Effector memory CD4-positive, alpha-beta T cell (primary cell): ENCODE measurements around the gene OR8S1.
"Not testable (repeated sequence)": the region's sequence is repeated elsewhere in the genome, so short reads cannot be mapped to it uniquely, and the experiment has no call there.

Experiments
- DNase-seq, 3 donors: peaks; one replicate each; pipeline ENCODE4 v3.0.0-alpha.2; 2020
- H3K27ac ChIP-seq: 2 replicates; pipeline ENCODE4 v1.7.0; 2013; ENCODE audit warnings: mild to moderate bottlenecking, low read length, moderate library complexity; ENCODE audit not compliant: insufficient read depth, poor library complexity, severe bottlenecking
- H3K27me3 ChIP-seq: replicated peaks from 2 replicates; pipeline ENCODE4 v1.7.0; 2013; ENCODE audit warnings: mild to moderate bottlenecking, low read length; ENCODE audit not compliant: insufficient read depth, control insufficient read depth, poor library complexity, severe bottlenecking
- H3K36me3 ChIP-seq: 2 replicates; pipeline ENCODE4 v1.7.0; 2013; ENCODE audit warnings: mild to moderate bottlenecking, low read length, moderate library complexity; ENCODE audit not compliant: control insufficient read depth, insufficient read depth
- H3K4me1 ChIP-seq: 2 replicates; pipeline ENCODE4 v1.7.0; 2013; ENCODE audit warnings: low read length, mild to moderate bottlenecking; ENCODE audit not compliant: control insufficient read depth, insufficient read depth, poor library complexity, severe bottlenecking
- H3K4me3 ChIP-seq: 2 replicates; pipeline ENCODE4 v1.7.0; 2013; ENCODE audit warnings: low read length, low read depth, mild to moderate bottlenecking; ENCODE audit not compliant: insufficient read depth, poor library complexity, severe bottlenecking
- H3K9me3 ChIP-seq: 2 replicates; pipeline ENCODE4 v1.7.0; 2013; ENCODE audit warnings: mild to moderate bottlenecking, low read length, moderate library complexity; ENCODE audit not compliant: control insufficient read depth

OR8S1 gene

GRCh38 chr12:48551636-48552035 lies 26.2 kb downstream of the OR8S1 start:
- H3K4me3 ChIP-seq, H3K9me3 ChIP-seq, H3K4me1 ChIP-seq, DNase-seq, H3K36me3 ChIP-seq, H3K27ac ChIP-seq, H3K27me3 ChIP-seq: not testable (repeated sequence)

DNA sequence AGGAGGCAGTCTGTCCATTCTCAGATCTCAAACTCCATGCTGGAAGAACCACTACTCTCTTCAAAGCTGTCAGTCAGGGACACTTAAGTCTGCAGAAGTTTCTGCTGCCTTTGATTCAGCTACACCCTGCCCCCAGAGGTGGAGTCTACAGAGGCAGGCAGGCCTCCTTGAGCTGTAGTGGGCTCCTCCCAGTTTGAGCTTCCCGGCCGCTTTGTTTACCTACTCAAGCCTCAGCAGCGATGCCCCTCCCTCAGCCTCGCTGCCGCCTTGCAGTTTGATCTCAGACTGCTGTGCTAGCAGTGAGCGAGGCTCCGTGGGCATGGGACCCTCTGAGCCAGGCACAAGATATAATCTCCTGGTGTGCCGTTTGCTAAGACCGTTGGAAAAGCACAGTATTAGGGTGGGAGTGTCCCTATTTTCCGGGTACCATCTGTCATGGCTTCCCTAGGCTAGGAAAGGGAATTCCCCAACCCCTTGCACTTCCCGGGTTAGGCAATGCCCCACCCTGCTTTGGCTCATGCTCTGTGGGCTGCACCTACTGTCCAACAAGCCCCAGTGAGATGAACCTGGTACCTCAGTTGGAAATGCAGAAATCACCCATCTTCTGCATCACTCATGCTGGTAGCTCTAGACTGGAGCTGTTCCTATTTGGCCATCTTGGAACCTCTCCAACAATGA lies 28.4 kb downstream of the OR8S1 start:
- H3K9me3 ChIP-seq, H3K27ac ChIP-seq, H3K4me1 ChIP-seq, DNase-seq, H3K4me3 ChIP-seq, H3K36me3 ChIP-seq, H3K27me3 ChIP-seq: not testable (repeated sequence)

GRCh38 chr12:48556631-48557030 lies 31.2 kb downstream of the OR8S1 start:
- H3K27ac ChIP-seq, result no peak overlapping the region
- no peak for DNase-seq
- no peaks in the 10 kb centered on the region for H3K9me3 ChIP-seq

DNA sequence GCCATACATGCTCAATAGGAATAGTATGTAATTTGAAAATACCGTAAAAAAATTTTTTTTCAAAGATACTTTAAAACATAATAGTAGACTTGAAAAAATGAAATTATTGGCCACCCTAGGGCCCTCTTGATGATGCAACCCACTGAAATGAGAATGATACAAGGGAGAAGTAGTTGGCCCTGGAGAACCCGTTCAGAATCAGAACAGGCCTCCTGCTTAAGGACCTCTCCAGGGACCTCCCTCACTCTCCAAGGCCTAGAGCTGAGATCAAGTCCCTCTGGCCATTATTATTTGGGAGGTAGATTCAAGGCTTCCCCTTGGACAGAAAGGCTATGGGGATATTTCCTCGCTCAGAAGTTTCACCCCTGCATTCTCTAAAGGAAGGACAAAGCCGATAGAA lies 32.5 kb downstream of the OR8S1 start:
- no peak overlapping the region for H3K27ac ChIP-seq
- no peaks in the 10 kb centered on the region for H3K36me3 ChIP-seq
- no peak overlapping the region for H3K4me3 ChIP-seq
- no peaks in the 10 kb centered on the region for H3K9me3 ChIP-seq
- DNase-seq, result no peak
- H3K27me3 ChIP-seq, result no peaks in the 10 kb centered on the region
- no peaks in the 10 kb centered on the region for H3K4me1 ChIP-seq

More at GRCh38 chr12:48556631-48557030, 31.2 kb downstream of the OR8S1 start:
- Histone ChIP-seq H3K4me1 (no peaks in the 10 kb centered on the region), H3K27me3 (no peaks in the 10 kb centered on the region), H3K36me3 (no peaks in the 10 kb centered on the region), H3K4me3 (no peak overlapping the region)

DNA sequence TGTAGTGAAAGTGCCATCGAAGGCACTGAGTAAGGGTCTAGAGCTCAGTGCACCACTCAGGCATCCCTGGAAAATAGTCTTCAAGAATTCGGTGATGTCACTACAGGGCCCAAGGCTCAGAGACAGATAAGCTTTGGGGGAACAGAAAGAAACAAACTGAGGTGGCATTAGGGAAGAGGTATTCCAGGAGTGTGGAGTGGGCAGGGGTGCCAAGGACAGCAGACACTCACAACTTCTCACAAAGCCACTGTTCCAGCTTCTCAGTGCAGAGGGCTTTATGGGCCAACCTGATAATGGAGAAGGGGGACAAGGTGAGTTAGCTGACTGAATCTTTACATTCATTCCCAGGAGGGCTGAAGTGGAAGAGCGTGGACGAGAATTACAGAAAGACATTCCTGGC lies 42.3 kb downstream of the OR8S1 start:
- no peaks in the 10 kb centered on the region for H3K36me3 ChIP-seq
- DNase-seq, result no peak
- H3K9me3 ChIP-seq, result no peaks in the 10 kb centered on the region
- H3K27me3 ChIP-seq, result no peaks in the 10 kb centered on the region
- no peaks in the 10 kb centered on the region for H3K4me1 ChIP-seq
- H3K4me3 ChIP-seq, result no peak overlapping the region
- H3K27ac ChIP-seq, result no peak overlapping the region

GRCh38 chr12:48569946-48570345 lies 44.5 kb downstream of the OR8S1 start, which contains the start of gene LALBA:
Gene LALBA (minus strand): TSS chr12:48570046. CDS start chr12:48570020, 26 bp downstream.
- no peak for DNase-seq
- H3K27ac ChIP-seq, result no peak within 1 kb of the TSS
- no peaks in the 10 kb centered on the region for H3K4me1 ChIP-seq
- H3K4me3 ChIP-seq, result no peak within 1 kb of the TSS
- H3K36me3 ChIP-seq, result no peaks in the 10 kb centered on the region
- no peaks in the 10 kb centered on the region for H3K27me3 ChIP-seq
- no peaks in the 10 kb centered on the region for H3K9me3 ChIP-seq

- Histone ChIP-seq H3K36me3 (no peaks in the 10 kb centered on the region), H3K27me3 (no peaks in the 10 kb centered on the region), H3K4me1 (no peaks in the 10 kb centered on the region), H3K4me3 (no peak overlapping the region), H3K9me3 (no peaks in the 10 kb centered on the region), H3K27ac (no peak overlapping the region)
- DNase-seq, result no peak
Measured at GRCh38 chr12:48572326-48572725, 46.9 kb downstream of the OR8S1 start.
